GM18511 (cell line): Measurements from ENCODE around the gene TEX29.
A peak's percentile ranks its signal among the peaks of the same experiment; 100 is the strongest.

Source experiments
- ATAC-seq: cut with Tn5 transposase; IDR thresholded peaks from one replicate; pipeline ENCODE4 v1.9.1; 2021; ENCODE audit warnings: mild to moderate bottlenecking, moderate library complexity; ENCODE audit not compliant: unreplicated experiment

Gene TEX29

GRCh38 chr13:111289251-111289650 is 31.2 kb upstream of the TEX29 start:
- no peak for ATAC-seq

DNA sequence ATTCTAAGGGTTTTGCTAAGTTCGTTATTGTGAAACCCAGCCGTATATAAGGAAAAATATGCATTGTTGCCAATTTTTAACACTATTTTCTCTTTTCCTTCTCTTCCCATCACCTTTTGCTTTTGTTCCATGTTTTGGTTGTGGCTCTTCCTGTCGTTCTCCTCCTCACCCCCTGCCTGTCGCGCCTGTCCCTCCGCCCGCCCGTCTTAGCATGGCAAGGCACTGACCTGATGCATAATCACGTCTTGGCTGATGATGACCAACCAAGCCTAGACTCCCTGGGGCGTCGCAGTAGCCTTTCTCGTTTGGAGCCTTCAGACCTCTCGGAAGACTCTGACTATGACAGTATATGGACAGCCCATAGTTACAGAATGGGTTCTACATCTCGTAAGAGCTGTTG is 28.5 kb upstream of the TEX29 start:
- no peak for ATAC-seq

- no peak for ATAC-seq
Observed at GRCh38 chr13:111292710-111293485, 27.5 kb upstream of the TEX29 start.

- ATAC-seq, result peak; percentile 12
Observed at GRCh38 chr13:111295886-111296285, 24.6 kb upstream of the TEX29 start.

GRCh38 chr13:111296417-111296816 is 24.0 kb upstream of the TEX29 start:
- ATAC-seq, result peak; percentile 40

GRCh38 chr13:111298214-111298975 is 22.0 kb upstream of the TEX29 start:
- no peak for ATAC-seq

- ATAC-seq, result no peak
Observed at GRCh38 chr13:111302045-111302726, 18.3 kb upstream of the TEX29 start.

DNA sequence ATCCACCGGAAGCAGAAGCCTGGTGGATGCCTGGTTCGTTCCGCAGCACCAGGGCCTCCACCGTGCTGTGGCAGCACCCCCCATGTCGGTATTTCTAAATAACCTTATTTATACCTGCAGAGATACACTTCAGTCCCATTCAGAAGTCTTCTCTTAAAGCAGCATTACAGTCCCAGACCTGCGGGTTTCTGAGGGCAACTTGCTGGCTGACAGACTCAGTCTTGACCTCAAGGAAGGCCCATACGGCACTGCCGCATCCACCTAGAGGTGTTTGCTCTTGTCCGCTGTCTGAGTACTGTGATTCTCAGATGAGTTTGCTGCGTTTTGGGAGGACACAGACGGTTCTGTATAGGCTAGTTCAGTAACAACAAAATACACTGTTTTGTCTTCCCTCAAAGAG is 16.9 kb upstream of the TEX29 start:
- ATAC-seq, result no peak

- peak; percentile 93 for ATAC-seq
Observed at GRCh38 chr13:111304041-111304544, 16.3 kb upstream of the TEX29 start.

DNA sequence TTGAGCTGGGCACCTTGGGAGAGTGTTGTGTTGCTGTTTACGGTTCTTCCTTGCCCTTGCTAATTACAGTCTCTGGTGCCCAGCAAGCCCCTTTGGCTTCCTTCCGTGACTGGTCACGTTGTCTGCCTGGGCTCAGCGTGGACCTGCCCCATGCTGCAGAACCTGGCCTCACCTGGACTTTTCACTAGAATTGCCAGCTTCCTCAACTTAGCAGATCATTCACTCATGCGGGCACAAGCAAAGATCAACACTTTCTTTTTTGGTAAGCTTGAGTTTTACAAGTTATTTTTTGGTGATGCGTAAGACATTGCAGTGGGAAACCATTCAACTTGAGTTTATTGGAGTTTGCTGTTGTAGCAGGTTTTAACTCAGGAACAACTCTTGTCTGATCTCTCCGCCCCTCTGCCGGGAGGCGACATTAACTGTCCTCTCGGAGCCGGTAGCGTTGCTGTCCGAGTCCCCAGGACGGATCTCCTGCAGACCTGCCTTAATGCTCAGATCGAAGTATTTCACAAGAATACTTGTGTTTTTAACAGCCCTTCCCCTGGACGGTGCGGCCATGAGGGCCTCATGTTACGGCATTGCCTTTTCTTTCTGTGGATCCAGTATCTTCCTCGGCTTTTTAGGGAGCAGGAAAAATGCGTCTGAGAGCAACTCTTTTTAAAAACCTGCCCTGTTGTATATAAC is 15.7 kb upstream of the TEX29 start:
- no peak for ATAC-seq

GRCh38 chr13:111312944-111313590 is 7.4 kb upstream of the TEX29 start:
- ATAC-seq, result no peak

DNA sequence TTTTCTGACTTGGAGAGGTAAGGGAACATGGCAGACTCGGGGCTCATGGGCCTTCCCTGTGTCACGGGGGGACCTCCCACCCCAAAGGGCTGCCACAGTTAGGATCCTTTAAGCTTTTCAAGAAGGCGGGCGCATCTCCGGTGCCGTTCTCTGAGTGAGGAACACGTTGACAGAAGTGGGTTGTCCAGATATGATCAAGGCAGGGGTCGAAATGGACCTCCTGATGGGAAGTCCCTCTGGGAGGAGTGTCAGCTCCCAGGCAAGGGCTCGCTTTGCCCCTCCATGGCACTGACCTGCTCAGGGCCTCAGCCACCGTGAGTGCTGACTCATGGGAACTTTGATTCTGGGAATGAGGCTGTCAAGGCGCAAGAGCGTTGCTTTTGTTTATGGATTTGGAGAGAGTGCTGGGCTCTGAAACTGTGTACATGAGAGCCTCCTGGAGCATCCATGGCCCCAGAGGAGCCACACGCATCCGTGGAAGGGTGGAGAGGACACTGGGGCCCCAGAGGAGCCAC is 6.5 kb upstream of the TEX29 start:
- no peak for ATAC-seq

- ATAC-seq, result no peak
Observed at GRCh38 chr13:111314852-111315251, 5.6 kb upstream of the TEX29 start.

- ATAC-seq, result no peak
Observed at GRCh38 chr13:111315347-111315995, 5.0 kb upstream of the TEX29 start.

- no peak for ATAC-seq
Observed at GRCh38 chr13:111316161-111316730, 4.2 kb upstream of the TEX29 start.

DNA sequence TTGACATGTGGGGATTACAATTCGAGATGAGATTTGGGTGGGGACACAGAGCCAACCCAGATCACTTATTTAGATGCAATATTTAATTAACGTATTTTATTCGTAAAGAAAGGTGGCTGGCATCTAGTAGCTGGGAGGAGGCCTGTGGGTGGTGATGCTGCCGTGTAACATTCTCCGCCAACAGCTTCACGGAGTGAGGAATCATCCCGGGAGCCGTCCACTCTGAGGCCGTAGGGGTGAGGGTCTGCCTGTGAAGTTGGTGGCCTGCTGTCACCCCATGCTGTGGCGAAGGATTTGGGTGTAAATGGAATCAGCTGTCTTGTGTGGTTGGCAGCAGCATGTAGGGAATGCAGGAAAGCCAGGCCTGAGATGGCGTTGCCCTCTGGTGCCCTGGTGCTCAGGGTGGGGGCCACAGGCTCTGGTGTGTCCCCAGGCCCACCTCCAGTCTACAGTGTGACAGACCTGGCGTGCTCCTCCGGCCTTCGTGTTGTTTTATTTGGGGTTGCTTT is 3.3 kb upstream of the TEX29 start:
- no peak for ATAC-seq

DNA sequence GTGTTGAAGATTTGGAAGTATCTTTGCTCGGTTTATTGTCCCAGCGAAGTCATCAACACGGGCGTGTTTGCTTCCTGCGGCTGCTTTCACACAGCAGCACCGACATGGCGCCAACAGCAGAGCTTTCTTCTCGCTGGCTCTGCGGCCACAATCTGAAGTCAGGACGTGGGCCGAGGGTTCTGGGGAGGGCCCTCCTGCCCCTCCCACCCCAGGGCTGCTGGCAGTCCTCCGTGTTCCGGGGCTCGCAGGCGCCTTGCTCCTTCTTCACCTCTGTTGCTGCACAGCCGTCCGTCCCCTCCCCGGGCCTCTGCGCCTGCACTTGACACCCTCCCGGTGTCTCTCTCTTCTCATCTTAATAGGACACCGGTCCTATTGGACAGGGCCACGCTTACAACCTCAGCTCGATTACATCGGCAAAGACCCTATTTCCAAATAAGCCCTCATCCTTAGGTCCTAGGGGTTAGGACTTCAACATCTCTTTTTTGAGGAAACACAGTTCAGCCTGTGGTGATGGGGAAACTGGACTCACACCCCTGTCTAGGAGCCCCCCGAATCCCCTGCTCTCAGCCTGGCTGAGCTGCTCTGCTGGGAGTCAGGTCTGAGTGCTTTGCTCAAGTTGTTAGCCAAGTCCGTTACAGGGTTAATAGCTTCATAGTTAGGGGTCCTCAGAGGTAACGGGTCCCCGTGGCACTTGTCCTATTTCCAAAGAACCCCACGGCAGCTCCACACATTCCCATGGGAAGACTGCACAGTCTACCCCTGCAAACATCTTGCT is 2.7 kb upstream of the TEX29 start:
- ATAC-seq, result no peak

GRCh38 chr13:111318386-111318785 is 2.1 kb upstream of the TEX29 start:
- no peak for ATAC-seq
